ENCODE data around the gene ACADVL.

Gene ACADVL

GRCh38 chr17:7234083-7234951 lies 14.6 kb downstream of the ACADVL start, which contains the start of gene DVL2:
Gene DVL2, minus strand, starts transcription at chr17:7234517. Its CDS starts 255 bp downstream, at chr17:7234262.
- Histone ChIP-seq H3K36me3 (ENCODE audit: control insufficient read depth in 1 of 2, insufficient read depth in 2 of 2, low read length in 2 of 2) (peaks cover 14 to 32% of the 10 kb centered on the region in 2 donors), H3K9ac (ENCODE audit: low read depth in 1 of 2, low read length in 2 of 2) (peak within 1 kb of the TSS; percentile 64 to 92), H3K27me3 (ENCODE audit: control insufficient read depth in 1 of 2, insufficient read depth in 2 of 2, low read length in 2 of 2) (no peaks in the 10 kb centered on the region), H3K4me3 (ENCODE audit: low read depth in 1 of 2, low read length in 2 of 2) (peak within 1 kb of the TSS; percentile 90 to 96), H3K4me1 (ENCODE audit: control insufficient read depth in 1 of 2, insufficient read depth in 2 of 2, low read length in 2 of 2) (peaks cover 39 to 45% of the 10 kb centered on the region in 2 donors), H3K9me3 (ENCODE audit: control insufficient read depth in 1 of 2, low read length in 2 of 2) (no peaks in the 10 kb centered on the region), H3K27ac (ENCODE audit: low read depth, low read length) (peak within 1 kb of the TSS; percentile 86)

- Histone ChIP-seq H3K27ac (ENCODE audit: low read depth, low read length) (no peak overlapping the region), H3K9me3 (ENCODE audit: control insufficient read depth in 1 of 2, low read length in 2 of 2) (no peaks in the 10 kb centered on the region), H3K36me3 (ENCODE audit: control insufficient read depth in 1 of 2, insufficient read depth in 2 of 2, low read length in 2 of 2) (peaks cover 16 to 28% of the 10 kb centered on the region in 2 donors), H3K4me3 (ENCODE audit: low read depth in 1 of 2, low read length in 2 of 2) (no peak overlapping the region), H3K27me3 (ENCODE audit: control insufficient read depth in 1 of 2, insufficient read depth in 2 of 2, low read length in 2 of 2) (no peaks in the 10 kb centered on the region), H3K9ac (ENCODE audit: low read depth in 1 of 2, low read length in 2 of 2) (no peak overlapping the region), H3K4me1 (ENCODE audit: control insufficient read depth in 1 of 2, insufficient read depth in 2 of 2, low read length in 2 of 2) (peaks cover 52 to 57% of the 10 kb centered on the region in 2 donors)
Measured at GRCh38 chr17:7235693-7236665, 16.2 kb downstream of the ACADVL start.

DNA sequence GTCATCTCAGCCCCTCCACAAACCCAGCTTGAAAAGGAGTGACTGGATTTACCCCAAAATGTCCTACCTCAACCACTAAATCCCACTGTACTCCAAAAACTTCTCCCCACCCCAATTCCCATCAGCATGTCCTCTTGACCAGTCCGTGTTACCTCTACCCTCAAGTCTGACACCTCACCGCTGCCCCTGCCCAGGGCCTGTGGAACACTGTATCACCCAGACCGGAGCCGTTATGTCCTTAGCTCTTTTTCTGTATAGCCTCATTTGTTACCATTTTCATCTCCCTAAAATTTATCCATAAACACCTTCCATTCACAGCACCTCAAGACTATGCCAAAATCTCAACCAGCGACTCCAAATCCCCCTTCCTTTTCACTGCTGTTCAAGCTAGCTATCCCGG lies 17.1 kb downstream of the ACADVL start:
- peak overlapping the region; percentile 73 to 94 for H3K4me3 ChIP-seq (ENCODE audit: low read depth in 1 of 2, low read length in 2 of 2)
- H3K27me3 ChIP-seq (ENCODE audit: control insufficient read depth in 1 of 2, insufficient read depth in 2 of 2, low read length in 2 of 2): no peaks in the 10 kb centered on the region
- H3K36me3 ChIP-seq (ENCODE audit: control insufficient read depth in 1 of 2, insufficient read depth in 2 of 2, low read length in 2 of 2): peaks cover 16 to 30% of the 10 kb centered on the region in 2 donors
- no peak overlapping the region for H3K9ac ChIP-seq (ENCODE audit: low read depth in 1 of 2, low read length in 2 of 2)
- no peaks in the 10 kb centered on the region for H3K9me3 ChIP-seq (ENCODE audit: control insufficient read depth in 1 of 2, low read length in 2 of 2)
- peaks cover 58 to 62% of the 10 kb centered on the region in 2 donors for H3K4me1 ChIP-seq (ENCODE audit: control insufficient read depth in 1 of 2, insufficient read depth in 2 of 2, low read length in 2 of 2)
- no peak overlapping the region for H3K27ac ChIP-seq (ENCODE audit: low read depth, low read length)

DNA sequence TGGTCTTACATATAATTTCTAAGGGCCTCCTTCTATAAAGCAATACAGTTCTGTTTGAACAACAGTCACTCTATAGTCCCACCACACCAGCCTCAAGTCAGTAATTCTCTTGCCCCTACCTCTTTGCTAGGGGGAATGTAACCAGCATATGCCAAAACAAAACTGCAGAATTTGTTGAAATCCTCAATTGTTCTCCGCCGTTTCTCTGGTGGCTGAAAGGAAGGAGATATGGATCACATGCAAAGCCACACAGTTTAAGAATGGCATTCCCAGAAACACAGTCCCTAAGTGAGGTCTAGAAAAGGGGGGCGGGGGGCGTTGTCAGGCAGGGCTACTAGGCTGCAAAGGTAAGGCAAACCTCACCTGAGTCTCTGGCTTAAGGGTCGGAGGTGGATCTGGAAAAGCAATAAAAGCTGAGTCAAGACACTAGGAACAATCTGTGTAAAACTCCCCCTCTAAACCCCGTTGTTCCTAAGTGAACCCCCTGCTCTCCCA lies 17.6 kb downstream of the ACADVL start:
- Histone ChIP-seq H3K36me3 (ENCODE audit: control insufficient read depth in 1 of 2, insufficient read depth in 2 of 2, low read length in 2 of 2) (peaks cover 16 to 30% of the 10 kb centered on the region in 2 donors), H3K9me3 (ENCODE audit: control insufficient read depth in 1 of 2, low read length in 2 of 2) (no peaks in the 10 kb centered on the region), H3K4me3 (ENCODE audit: low read depth in 1 of 2, low read length in 2 of 2) (peak overlapping the region; percentile 73 to 94), H3K27me3 (ENCODE audit: control insufficient read depth in 1 of 2, insufficient read depth in 2 of 2, low read length in 2 of 2) (no peaks in the 10 kb centered on the region), H3K27ac (ENCODE audit: low read depth, low read length) (peak overlapping the region; percentile 85), H3K9ac (ENCODE audit: low read depth in 1 of 2, low read length in 2 of 2) (peak overlapping the region in 1 of 2 donors; percentile 32), H3K4me1 (ENCODE audit: control insufficient read depth in 1 of 2, insufficient read depth in 2 of 2, low read length in 2 of 2) (peaks cover 56 to 57% of the 10 kb centered on the region in 2 donors)

DNA sequence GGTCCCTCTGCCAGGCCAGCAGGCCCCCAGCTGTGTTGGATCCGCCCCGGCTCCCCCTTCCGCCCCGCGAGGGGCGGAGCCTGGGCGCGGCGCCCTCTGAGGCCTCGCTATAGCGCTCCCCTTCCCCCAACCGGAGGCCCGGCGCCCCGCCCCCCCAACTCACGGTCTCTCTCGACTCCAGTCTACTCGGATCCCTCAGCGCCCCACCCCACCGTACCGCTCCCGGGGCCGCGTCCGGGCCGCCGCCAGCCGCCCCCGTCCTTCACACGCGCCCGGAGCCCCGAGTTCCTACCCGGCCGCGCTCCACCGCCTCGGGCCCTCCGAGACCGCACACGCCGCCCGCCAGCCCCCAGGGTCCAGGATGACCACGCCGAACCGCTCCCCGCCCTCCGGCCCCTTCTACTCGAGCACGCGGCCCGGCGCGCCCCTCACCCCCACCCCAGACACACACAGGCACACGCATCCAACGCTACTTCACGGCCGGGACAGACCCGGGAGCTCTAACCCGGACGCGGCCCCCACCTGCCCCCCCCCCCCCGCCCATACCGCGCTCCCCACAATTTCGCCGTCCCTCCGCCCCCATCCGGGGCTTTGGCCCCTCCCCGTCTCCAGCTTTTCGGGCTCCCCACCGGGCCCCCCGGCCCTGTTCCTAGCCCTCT lies 18.2 kb downstream of the ACADVL start:
- peaks cover 52 to 53% of the 10 kb centered on the region in 2 donors for H3K4me1 ChIP-seq (ENCODE audit: control insufficient read depth in 1 of 2, insufficient read depth in 2 of 2, low read length in 2 of 2)
- H3K36me3 ChIP-seq (ENCODE audit: control insufficient read depth in 1 of 2, insufficient read depth in 2 of 2, low read length in 2 of 2): peaks cover 16 to 30% of the 10 kb centered on the region in 2 donors
- peak overlapping the region; percentile 43 to 92 for H3K9ac ChIP-seq (ENCODE audit: low read depth in 1 of 2, low read length in 2 of 2)
- no peaks in the 10 kb centered on the region for H3K9me3 ChIP-seq (ENCODE audit: control insufficient read depth in 1 of 2, low read length in 2 of 2)
- H3K27ac ChIP-seq (ENCODE audit: low read depth, low read length): peak overlapping the region; percentile 85
- no peaks in the 10 kb centered on the region for H3K27me3 ChIP-seq (ENCODE audit: control insufficient read depth in 1 of 2, insufficient read depth in 2 of 2, low read length in 2 of 2)
- peak overlapping the region; percentile 90 to 94 for H3K4me3 ChIP-seq (ENCODE audit: low read depth in 1 of 2, low read length in 2 of 2)

DNA sequence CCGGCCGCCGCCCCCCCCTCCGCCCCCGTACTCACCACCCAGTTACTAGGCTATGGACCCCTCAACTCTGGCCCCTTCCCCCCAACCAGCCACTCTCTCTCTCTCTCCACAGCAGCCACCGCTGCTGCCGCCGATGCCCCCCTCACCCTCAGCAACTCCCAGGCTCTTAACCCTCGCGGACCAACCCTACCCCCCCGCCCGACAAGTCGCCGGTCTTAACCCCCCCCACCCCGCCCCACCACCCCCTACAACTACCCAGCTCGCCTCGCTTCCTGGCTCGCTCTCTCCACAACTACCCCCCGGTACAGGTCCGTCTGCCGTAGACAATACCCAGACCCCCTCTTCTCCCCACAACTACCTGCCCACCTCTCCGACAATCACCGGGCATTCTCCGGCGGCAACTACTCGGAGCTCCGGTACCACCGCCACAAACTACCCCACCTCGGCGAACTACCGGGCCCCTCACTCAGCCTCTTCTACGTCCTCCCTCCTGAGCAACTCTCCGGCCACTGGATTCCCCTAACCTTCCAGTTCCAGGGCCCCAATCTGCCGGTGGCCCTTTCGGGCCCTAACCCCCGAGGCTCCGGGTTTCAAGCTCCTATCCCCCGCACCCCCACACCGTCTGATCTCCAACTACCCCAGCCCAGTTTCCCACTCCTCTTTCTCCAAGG lies 18.8 kb downstream of the ACADVL start:
- Histone ChIP-seq H3K27me3 (ENCODE audit: control insufficient read depth in 1 of 2, insufficient read depth in 2 of 2, low read length in 2 of 2) (no peaks in the 10 kb centered on the region), H3K36me3 (ENCODE audit: control insufficient read depth in 1 of 2, insufficient read depth in 2 of 2, low read length in 2 of 2) (peaks cover 16 to 30% of the 10 kb centered on the region in 2 donors), H3K4me3 (ENCODE audit: low read depth in 1 of 2, low read length in 2 of 2) (peak overlapping the region; percentile 90 to 94), H3K9ac (ENCODE audit: low read depth in 1 of 2, low read length in 2 of 2) (peak overlapping the region; percentile 78 to 92), H3K27ac (ENCODE audit: low read depth, low read length) (peak overlapping the region; percentile 79), H3K9me3 (ENCODE audit: control insufficient read depth in 1 of 2, low read length in 2 of 2) (no peaks in the 10 kb centered on the region), H3K4me1 (ENCODE audit: control insufficient read depth in 1 of 2, insufficient read depth in 2 of 2, low read length in 2 of 2) (peaks cover 51 to 52% of the 10 kb centered on the region in 2 donors)

GRCh38 chr17:7239091-7240027 lies 19.6 kb downstream of the ACADVL start, which contains the start of gene PHF23:
Gene PHF23, minus strand, starts transcription at chr17:7239457. Its CDS starts 178 bp downstream, at chr17:7239279.
- Histone ChIP-seq H3K4me3 (ENCODE audit: low read depth in 1 of 2, low read length in 2 of 2) (peak within 1 kb of the TSS; percentile 94), H3K36me3 (ENCODE audit: control insufficient read depth in 1 of 2, insufficient read depth in 2 of 2, low read length in 2 of 2) (peaks cover 20 to 38% of the 10 kb centered on the region in 2 donors), H3K4me1 (ENCODE audit: control insufficient read depth in 1 of 2, insufficient read depth in 2 of 2, low read length in 2 of 2) (peaks cover 48 to 54% of the 10 kb centered on the region in 2 donors), H3K27me3 (ENCODE audit: control insufficient read depth in 1 of 2, insufficient read depth in 2 of 2, low read length in 2 of 2) (no peaks in the 10 kb centered on the region), H3K9ac (ENCODE audit: low read depth in 1 of 2, low read length in 2 of 2) (peak within 1 kb of the TSS; percentile 78 to 92), H3K27ac (ENCODE audit: low read depth, low read length) (peak within 1 kb of the TSS; percentile 79), H3K9me3 (ENCODE audit: control insufficient read depth in 1 of 2, low read length in 2 of 2) (no peaks in the 10 kb centered on the region)

DNA sequence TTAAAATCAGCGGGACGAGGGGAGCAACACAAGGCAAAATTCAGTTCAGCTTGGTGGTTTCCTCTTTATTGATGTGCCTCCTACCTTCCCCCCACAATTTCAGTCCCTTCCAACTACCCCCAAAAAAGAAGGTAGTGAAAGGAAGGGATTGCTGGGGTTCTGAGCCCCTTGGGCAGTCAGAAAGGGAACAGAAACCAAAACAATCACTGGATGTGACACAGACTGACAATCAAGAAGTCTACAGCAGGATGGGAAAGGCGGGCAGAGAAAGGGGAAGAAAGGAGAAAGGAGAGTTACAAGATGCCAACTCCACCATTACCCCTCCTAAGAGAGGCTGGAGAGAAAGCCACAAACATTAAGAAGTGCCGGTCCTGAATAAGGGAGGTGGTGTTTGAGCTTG lies 20.6 kb downstream of the ACADVL start:
- Histone ChIP-seq H3K4me1 (ENCODE audit: control insufficient read depth in 1 of 2, insufficient read depth in 2 of 2, low read length in 2 of 2) (peaks cover 39 to 45% of the 10 kb centered on the region in 2 donors), H3K27ac (ENCODE audit: low read depth, low read length) (no peak overlapping the region), H3K9me3 (ENCODE audit: control insufficient read depth in 1 of 2, low read length in 2 of 2) (no peaks in the 10 kb centered on the region), H3K36me3 (ENCODE audit: control insufficient read depth in 1 of 2, insufficient read depth in 2 of 2, low read length in 2 of 2) (peaks cover 22 to 39% of the 10 kb centered on the region in 2 donors), H3K9ac (ENCODE audit: low read depth in 1 of 2, low read length in 2 of 2) (peak overlapping the region; percentile 12 to 99), H3K27me3 (ENCODE audit: control insufficient read depth in 1 of 2, insufficient read depth in 2 of 2, low read length in 2 of 2) (no peaks in the 10 kb centered on the region), H3K4me3 (ENCODE audit: low read depth in 1 of 2, low read length in 2 of 2) (peak overlapping the region; percentile 64 to 94)
